ENCODE results near the gene PANX1.
"Not testable (repeated sequence)": the region's sequence is repeated elsewhere in the genome, so short reads cannot be mapped to it uniquely, and the experiment has no call there.

The PANX1 gene

DNA sequence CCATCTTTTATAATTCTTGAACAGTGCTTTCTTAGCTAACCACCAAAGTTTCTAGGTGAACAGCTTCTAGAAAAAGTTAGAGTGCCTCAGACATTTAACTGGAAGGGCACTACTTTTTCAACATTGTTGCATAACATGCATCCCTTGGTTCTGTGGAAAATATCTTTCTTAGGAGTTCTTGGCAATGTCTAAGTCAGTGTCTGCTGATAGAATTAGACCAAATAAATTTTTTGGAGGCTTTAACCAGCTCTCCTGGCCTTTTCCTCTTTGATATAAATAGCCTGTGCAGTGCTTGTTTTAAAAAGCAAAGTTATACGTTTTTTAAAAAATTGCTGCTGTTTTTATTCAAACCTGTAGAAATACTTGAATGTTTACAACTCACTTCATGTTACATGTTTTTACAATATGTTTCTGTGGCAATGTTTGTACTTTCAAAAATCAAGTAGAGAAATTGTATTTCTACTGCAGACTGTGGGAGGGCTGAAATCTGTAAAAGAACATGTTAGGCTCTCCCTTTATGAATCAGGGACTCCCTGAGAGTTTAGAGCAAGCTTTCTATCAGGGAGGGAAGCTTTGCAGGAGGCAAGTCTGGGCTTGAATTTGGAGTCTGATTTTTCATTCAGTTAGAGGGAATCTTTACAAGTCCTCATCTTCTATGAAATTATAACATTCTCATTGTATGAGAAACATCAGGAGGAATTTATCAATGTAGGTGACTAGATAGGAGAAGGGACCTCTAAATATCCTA, 16.3 kb upstream of the PANX1 start:
- no peak overlapping the region for H3K4me2 ChIP-seq (ENCODE audit: low read length)
- H3K4me1 ChIP-seq (ENCODE audit: control insufficient read depth, low read length), result no peaks in the 10 kb centered on the region
- no peak overlapping the region for H3K27ac ChIP-seq (ENCODE audit: low read depth, low read length)
- no peaks in the 10 kb centered on the region for H3F3A ChIP-seq (ENCODE audit: control insufficient read depth, insufficient read depth)
- H3K27me3 ChIP-seq (ENCODE audit: control insufficient read depth, low read length), result no peaks in the 10 kb centered on the region
- no peaks in the 10 kb centered on the region for H3K79me2 ChIP-seq (ENCODE audit: control insufficient read depth, low read length)
- TF ChIP-seq EZH2phosphoT487 (IDR thresholded peaks at IDR 0.05; ENCODE audit: borderline replicate concordance, low read length) (no peak), CTCF (IDR thresholded peaks at IDR 0.05; ENCODE audit: low read depth, low read length, poor library complexity, severe bottlenecking) (no peak)
- no peaks in the 10 kb centered on the region for H3K9me2 ChIP-seq (replicated peaks; ENCODE audit: control insufficient read depth, low read length)
- H3K36me3 ChIP-seq (ENCODE audit: control insufficient read depth, low read length), result no peaks in the 10 kb centered on the region
- H4K20me1 ChIP-seq (ENCODE audit: control insufficient read depth, insufficient read depth, low read depth, low read length), result no peaks in the 10 kb centered on the region
- no peak overlapping the region for H3K4me3 ChIP-seq (ENCODE audit: low read length)
- no peaks in the 10 kb centered on the region for H3K9me3 ChIP-seq (ENCODE audit: control insufficient read depth, insufficient read depth, low read length)

DNA sequence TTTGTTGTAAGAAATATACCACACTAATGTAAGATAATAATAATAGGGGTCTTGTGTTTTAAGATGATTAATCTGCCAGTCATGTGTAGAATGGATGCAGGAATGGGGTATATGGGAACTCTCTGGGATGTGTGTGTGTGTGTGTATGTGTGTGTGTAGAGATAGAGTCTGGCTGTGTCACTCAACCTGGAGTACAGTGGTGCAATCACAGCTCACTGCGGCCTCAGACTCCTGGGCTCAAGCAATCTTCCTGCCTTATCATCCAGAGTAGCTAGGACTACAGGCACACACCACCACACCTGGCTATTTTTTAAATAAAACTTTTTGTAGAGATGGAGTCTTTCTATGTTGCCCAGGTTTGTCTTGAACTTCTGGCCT, 11.5 kb upstream of the PANX1 start:
- H3K36me3 ChIP-seq (ENCODE audit: control insufficient read depth, low read length), result no peaks in the 10 kb centered on the region
- H3K27me3 ChIP-seq (ENCODE audit: control insufficient read depth, low read length), result no peaks in the 10 kb centered on the region
- H3K27ac ChIP-seq (ENCODE audit: low read depth, low read length), result no peak overlapping the region
- no peaks in the 10 kb centered on the region for H3K4me1 ChIP-seq (ENCODE audit: control insufficient read depth, low read length)
- H3F3A ChIP-seq (ENCODE audit: control insufficient read depth, insufficient read depth), result no peaks in the 10 kb centered on the region
- H3K9me3 ChIP-seq (ENCODE audit: control insufficient read depth, insufficient read depth, low read length), result no peaks in the 10 kb centered on the region
- no peak overlapping the region for H3K4me2 ChIP-seq (ENCODE audit: low read length)
- no peak overlapping the region for H3K4me3 ChIP-seq (ENCODE audit: low read length)
- TF ChIP-seq CTCF (IDR thresholded peaks at IDR 0.05; ENCODE audit: low read depth, low read length, poor library complexity, severe bottlenecking) (no peak), EZH2phosphoT487 (IDR thresholded peaks at IDR 0.05; ENCODE audit: borderline replicate concordance, low read length) (no peak)
- H3K9me2 ChIP-seq (replicated peaks; ENCODE audit: control insufficient read depth, low read length), result no peaks in the 10 kb centered on the region
- no peaks in the 10 kb centered on the region for H4K20me1 ChIP-seq (ENCODE audit: control insufficient read depth, insufficient read depth, low read depth, low read length)
- H3K79me2 ChIP-seq (ENCODE audit: control insufficient read depth, low read length), result no peaks in the 10 kb centered on the region

DNA sequence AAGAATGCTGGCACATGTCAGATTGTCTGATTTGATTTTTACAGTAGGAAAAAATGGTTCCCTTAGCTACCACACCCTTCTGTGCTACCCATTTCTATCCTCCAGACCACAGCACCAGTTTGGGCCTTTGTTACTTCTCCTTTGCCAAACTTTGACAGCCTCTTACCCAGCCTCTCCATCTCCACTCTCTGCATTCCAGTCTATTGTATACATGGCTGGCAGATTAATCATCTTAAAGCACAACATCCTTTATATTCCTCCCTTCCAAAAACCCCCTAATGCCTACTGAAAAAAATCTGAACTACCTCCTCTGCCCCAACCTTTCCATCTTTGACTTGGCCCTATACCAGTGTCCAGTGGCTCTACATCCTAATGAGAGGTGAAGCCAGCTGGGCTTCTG, 10.8 kb upstream of the PANX1 start:
- Histone ChIP-seq H4K20me1 (ENCODE audit: control insufficient read depth, insufficient read depth, low read depth, low read length) (no peaks in the 10 kb centered on the region), H3F3A (ENCODE audit: control insufficient read depth, insufficient read depth) (no peaks in the 10 kb centered on the region), H3K27ac (ENCODE audit: low read depth, low read length) (no peak overlapping the region), H3K9me3 (ENCODE audit: control insufficient read depth, insufficient read depth, low read length) (no peaks in the 10 kb centered on the region), H3K4me2 (ENCODE audit: low read length) (no peak overlapping the region), H3K4me1 (ENCODE audit: control insufficient read depth, low read length) (no peaks in the 10 kb centered on the region), H3K27me3 (ENCODE audit: control insufficient read depth, low read length) (no peaks in the 10 kb centered on the region), H3K4me3 (ENCODE audit: low read length) (no peak overlapping the region), H3K79me2 (ENCODE audit: control insufficient read depth, low read length) (no peaks in the 10 kb centered on the region), H3K9me2 (replicated peaks; ENCODE audit: control insufficient read depth, low read length) (no peaks in the 10 kb centered on the region), H3K36me3 (ENCODE audit: control insufficient read depth, low read length) (no peaks in the 10 kb centered on the region)
- TF ChIP-seq EZH2phosphoT487 (IDR thresholded peaks at IDR 0.05; ENCODE audit: borderline replicate concordance, low read length) (no peak), CTCF (IDR thresholded peaks at IDR 0.05; ENCODE audit: low read depth, low read length, poor library complexity, severe bottlenecking) (no peak)

- H3K9me3 ChIP-seq (ENCODE audit: control insufficient read depth, insufficient read depth, low read length); H4K20me1 ChIP-seq (ENCODE audit: control insufficient read depth, insufficient read depth, low read depth, low read length); H3K27me3 ChIP-seq (ENCODE audit: control insufficient read depth, low read length); H3K27ac ChIP-seq (ENCODE audit: low read depth, low read length); H3K4me3 ChIP-seq (ENCODE audit: low read length); H3K4me2 ChIP-seq (ENCODE audit: low read length); H3K4me1 ChIP-seq (ENCODE audit: control insufficient read depth, low read length); H3K9me2 ChIP-seq (replicated peaks; ENCODE audit: control insufficient read depth, low read length); H3K79me2 ChIP-seq (ENCODE audit: control insufficient read depth, low read length); H3K36me3 ChIP-seq (ENCODE audit: control insufficient read depth, low read length); H3F3A ChIP-seq (ENCODE audit: control insufficient read depth, insufficient read depth): not testable (repeated sequence)
Observed at GRCh38 chr11:94119676-94120075, 9.0 kb upstream of the PANX1 start.

DNA sequence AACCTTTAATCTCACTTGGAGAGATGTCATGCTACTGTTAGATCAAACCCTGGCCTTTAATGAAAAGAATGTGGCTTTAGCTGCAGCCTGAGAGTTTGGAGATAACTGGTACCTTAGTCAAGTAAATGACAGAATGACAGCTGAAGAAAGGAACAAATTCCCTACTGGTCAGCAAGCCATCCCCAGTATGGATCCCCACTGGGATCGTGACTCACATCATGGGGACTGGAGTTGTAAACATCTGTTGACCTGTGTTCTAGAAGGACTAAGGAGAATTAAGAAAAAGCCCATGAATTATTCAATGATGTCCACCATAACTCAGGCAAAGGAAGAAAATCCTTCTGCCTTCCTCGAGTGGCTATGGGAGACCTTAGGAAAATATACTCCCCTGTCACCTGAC, 8.1 kb upstream of the PANX1 start:
- not testable (repeated sequence) for H3K79me2 ChIP-seq (ENCODE audit: control insufficient read depth, low read length); H3K27me3 ChIP-seq (ENCODE audit: control insufficient read depth, low read length); H3F3A ChIP-seq (ENCODE audit: control insufficient read depth, insufficient read depth); H3K4me2 ChIP-seq (ENCODE audit: low read length); H3K9me2 ChIP-seq (replicated peaks; ENCODE audit: control insufficient read depth, low read length); H3K4me1 ChIP-seq (ENCODE audit: control insufficient read depth, low read length); H3K36me3 ChIP-seq (ENCODE audit: control insufficient read depth, low read length); H4K20me1 ChIP-seq (ENCODE audit: control insufficient read depth, insufficient read depth, low read depth, low read length); H3K27ac ChIP-seq (ENCODE audit: low read depth, low read length); H3K9me3 ChIP-seq (ENCODE audit: control insufficient read depth, insufficient read depth, low read length); H3K4me3 ChIP-seq (ENCODE audit: low read length)

All from DOHH2 (cell line).